Activated CD4-positive, alpha-beta T cell treated with anti-CD3 and anti-CD28 coated beads for 1 hour (primary cell): ENCODE results near the gene GPR139.

Source experiments
- DNase-seq: peaks from one replicate; pipeline ENCODE4 v3.0.0-alpha.2; 2020

The GPR139 gene

DNA sequence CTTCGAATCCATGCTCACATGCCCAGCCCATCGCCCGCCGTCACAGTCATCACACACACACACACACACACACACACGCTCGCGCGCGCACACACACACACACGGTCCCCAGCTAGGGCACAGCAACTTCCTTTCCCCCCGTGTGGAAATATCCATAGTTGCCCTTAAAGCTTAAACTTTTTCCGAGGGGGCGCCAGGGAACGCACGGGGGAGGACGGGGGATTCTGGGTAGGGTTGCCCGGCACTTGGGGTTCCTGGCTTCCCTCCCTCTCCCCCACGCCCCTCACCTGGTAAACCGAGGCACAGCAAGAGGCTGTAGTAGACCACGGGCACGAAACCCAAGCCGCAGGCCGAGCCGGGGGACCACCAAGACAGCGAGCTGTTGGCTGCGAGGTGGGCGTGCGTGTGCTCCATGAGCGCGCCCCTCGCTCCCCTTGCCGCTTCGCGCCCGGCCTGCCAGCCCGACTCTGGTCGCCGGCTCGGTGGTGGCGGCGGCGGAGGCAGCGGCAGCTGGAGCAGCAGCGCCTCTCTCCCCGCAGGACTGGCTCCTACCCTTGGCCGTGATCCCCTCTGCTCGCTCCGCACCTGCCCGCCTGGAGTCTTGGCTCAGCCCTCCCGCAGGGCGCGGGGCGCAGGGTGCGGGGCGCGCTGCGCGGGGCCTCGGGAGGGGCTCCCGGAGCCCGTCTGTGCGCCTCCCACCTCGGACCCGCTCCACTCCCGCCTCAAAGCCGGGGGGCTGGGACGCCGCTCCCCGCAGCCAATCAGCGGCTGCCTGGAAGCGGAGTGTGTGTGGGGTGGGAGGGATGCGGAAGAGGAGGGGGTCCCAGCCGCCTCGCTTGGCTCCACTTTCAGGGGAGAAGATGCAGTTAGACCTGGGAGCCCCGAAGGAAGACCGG is at the start of gene GPR139:
Gene GPR139 (minus strand): TSS at position 688 of the 896 bp plus-strand sequence. CDS start 274 bp downstream, at position 414.
- DNase-seq = no peak

DNA sequence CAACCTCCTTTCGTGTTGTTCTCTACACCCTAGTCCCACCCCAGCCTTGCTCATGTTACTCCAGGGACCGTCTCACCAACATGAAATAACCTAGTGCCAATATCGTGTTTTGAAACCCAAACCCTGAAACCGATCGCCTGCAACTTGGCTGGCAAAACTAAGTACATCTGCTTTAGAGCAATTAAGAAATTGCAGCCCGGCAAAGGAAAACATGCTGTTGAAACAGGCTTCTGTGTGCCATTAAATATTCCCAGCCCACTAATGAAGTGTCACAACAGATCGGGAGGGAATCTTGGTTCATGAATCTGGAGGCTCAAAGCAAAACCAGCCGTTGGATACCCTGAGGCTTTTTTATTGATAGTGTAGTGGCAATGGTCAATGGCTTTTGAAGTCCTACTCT is 48.3 kb upstream of the GPR139 start:
- DNase-seq = no peak

DNA sequence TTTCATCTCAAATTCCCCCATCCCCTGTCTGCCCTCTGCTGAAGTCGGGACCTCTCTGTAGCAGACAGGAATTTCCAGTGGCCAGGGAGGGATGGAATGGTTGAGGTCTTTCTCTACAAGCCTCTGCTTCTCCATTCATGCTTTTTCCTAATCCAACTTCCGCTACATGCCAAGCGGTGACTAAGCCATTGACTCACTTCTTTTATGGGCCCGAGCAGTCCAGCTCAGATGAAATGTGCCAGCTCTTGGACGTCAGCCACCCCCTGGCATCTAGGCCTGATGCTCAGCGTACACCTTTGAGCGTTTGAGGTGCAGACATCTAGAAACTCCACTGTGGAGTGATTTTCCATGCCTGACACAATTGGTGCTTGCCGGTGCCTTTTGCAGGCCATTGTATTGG is 40.7 kb upstream of the GPR139 start:
- DNase-seq = no peak

- DNase-seq = no peak
These were observed 37.5 kb upstream of the GPR139 start for GRCh38 chr16:20111143-20111542.

DNA sequence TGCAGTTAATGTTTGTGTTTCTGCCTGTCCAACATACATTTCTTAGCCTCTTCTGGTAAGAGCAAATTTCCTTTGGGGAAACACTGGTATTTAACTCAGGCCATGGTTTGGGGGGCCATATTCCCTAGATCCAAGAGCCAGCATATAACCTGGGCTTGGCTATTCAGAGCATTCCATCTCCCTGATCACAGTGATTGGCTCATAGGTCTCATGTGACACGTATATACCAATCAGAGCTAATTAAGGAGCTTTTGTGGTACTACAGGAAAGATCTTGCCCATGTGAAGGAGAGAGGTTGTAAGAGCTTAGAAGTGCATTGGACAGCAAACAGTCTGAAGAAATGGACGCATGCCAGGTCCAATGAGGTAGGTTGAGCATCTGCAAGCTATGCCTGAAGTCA is 33.4 kb upstream of the GPR139 start:
- no peak for DNase-seq

GRCh38 chr16:20104563-20105183 is 31.0 kb upstream of the GPR139 start:
- no peak for DNase-seq

DNA sequence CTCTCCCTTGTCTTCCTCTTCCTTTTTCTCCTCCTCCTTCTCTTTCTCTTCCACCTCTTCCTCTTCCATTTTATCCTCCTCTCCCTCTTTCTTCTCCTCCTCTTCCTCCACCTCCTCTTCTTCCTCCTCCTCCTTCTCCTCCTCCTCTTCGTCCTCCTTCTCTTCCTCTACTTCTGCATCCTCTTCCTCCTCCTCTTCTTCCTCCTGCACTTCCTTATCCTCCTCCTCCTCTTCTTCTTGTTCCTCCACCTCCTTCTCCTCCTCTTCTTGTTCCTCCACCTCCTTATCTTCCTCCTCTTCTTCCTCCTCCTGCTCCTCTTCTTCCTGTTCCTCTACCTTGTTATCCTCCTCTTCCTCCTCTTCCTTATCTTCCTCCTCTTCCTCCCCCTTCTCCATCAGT is 28.8 kb upstream of the GPR139 start:
- no peak for DNase-seq

GRCh38 chr16:20102021-20102420 is 28.3 kb upstream of the GPR139 start:
- no peak for DNase-seq

DNA sequence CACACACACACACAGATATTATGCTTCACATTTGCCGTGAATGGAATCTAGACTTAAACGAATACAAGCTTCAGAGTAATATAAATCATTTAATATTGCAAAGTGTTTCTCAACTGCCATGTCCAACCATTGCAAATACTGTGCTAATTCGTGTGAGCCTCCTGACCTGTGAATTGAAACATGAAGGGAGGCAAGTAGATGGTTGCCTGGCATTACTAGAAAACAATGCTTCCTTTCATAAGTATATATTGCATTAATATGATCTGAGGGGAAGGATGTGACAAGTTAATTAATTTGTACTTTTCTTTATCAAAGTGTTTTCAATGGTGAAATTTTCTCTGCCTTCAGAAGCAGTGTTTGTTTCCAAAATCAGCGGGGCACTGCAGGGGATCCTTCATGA is 25.7 kb upstream of the GPR139 start:
- DNase-seq = no peak

DNA sequence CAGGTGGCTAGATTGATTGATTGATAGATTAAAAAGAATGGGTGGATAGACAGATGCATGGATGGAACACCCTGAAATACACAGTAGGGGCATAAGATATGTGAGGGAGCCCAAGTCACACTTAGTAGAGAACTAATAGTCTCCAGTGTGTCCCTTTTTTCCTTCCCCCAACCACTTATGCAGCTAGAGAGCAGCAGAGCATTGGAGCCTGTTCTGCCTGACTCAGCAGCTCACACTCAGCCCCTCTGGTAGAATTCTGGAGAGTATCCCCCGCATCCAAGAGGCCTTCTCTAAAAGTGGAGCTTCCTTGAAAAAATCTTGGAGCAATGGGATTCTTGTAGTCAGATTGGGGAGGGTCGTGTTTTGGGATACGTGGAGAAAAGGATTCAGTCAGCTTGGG is 20.5 kb upstream of the GPR139 start:
- DNase-seq = no peak

- DNase-seq = no peak
These were observed 15.7 kb upstream of the GPR139 start for GRCh38 chr16:20089246-20089965.

DNA sequence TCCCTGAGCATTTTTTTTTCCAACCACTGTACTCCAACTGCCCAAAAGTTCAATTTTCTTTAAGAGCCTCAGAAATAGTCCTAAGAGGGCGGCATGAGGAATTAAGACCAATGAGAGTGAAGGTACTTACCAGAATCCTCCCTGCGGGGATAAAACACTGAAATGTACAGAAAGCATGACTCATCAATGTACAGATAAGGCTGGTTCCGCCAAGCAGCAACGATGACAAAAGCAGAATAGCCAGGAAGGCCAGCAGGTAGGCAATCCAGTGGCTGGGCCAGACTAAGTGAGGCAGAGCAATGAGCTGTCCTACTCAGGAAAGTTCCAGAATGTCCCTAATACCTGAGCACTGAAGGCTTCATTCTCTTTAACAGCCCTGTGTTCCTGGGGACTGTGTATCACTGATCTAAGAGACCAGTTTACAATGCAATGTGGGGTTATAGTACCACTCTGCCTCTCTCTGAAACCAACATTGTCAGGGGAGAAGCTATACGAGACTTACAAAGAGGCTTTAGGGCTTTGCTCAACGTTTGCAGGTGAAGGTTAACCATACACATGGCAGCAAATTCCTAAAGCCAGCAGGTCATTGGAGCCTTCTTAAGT is 11.0 kb upstream of the GPR139 start:
- no peak for DNase-seq

DNA sequence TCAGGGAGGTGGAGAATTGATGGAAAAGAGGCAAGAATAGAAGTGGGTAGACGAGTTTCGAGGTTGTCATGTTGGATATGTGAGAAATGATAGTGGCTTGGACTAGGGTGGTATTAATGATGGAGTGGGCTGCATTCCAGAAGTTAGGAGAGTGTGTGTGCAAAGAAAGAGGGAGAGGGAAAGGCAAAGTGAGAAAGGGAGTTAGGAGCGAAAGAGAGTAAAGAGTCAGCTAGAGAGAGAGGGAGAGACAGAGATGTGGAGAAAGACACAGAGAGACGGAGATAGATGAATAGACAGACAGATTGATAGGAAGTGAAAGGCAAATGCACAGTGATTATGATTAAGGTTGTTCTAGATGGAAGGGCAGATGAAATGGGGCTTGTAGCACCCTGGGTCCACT is 5.4 kb upstream of the GPR139 start:
- DNase-seq = no peak

GRCh38 chr16:20075243-20075642 is 1.6 kb upstream of the GPR139 start:
- no peak for DNase-seq

DNA sequence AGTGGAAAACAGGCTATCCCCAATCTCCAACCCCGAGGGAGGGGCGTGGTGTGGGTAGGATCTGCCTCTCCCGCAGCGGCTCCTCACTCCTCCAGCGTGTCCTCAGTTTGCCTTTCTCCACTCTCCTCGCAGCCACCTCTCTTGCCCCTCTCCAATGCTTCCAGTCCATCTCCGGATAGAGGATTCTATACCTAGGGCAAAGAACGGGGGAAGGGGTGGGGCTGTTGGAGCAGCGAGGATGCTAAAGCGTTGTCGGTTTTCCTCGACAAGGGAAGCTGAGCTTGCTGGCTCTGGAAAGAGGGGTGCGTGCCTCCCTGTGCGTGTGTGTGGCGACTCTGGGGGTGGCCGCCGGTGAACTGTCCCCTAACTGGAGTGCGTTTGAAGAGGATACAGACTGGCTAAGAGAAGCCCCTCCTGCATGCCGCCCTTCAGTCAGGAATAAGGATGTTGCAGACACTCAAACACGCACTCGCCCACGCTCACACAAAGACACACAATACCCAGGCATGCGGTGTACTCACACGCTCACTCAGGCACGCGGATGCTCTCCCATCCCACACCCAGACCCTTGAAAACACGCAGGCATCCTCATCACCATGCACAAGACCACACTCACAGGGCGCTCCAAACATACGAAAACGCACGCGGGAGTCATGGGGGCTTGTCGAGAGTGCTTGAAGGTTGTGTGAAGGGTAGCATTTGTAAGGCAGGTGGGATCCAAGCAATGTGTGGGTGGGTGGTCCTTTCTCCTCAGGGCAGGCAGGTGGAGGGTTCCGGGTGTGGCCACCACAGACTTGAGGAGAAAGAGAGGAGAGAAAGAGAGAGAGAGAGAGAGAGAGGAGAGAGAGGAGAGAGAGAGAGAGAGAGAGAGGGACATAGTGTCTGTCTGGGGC is 655 bp upstream of the GPR139 start:
- no peak for DNase-seq

DNA sequence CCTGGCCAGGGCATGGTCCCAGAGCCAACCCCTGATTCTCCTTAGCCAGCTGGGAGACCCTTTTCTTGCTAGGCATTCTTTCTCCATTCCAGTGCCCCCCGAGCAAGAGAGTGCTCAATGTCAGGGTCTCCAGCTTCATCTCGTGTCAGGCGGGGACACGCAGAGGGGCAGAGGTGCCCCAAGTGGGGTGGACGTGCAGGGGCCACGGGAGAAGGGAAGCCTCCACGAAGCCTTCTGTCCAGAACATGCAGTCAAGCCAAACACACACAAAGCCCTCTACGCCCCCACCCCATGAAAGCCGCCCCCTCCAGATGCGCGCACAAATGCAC is 852 bp downstream of the GPR139 start:
- no peak for DNase-seq

GRCh38 chr16:20072146-20072873 is 1.4 kb downstream of the GPR139 start:
- no peak for DNase-seq

DNA sequence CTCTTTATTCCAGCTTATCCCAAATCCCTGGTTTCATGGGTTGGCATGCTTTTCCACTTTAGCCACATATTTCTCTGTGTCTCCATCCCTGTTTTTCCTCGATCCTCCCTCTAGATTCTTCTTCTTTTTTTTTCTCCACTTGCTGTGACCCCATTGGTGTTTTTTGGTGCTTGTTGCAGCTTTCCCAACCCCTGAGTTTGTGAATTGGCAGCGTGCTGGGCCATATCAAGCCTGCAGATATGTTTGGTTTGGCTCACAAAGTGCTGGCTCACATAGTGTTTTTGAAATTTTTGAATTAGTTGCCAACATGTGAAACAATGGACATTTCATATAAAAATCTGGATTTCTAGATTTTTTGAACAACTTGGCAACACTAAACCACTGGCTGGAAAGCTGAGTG is 8.8 kb downstream of the GPR139 start:
- no peak for DNase-seq

- DNase-seq = no peak
These were observed 9.2 kb downstream of the GPR139 start for GRCh38 chr16:20064520-20064919.

DNA sequence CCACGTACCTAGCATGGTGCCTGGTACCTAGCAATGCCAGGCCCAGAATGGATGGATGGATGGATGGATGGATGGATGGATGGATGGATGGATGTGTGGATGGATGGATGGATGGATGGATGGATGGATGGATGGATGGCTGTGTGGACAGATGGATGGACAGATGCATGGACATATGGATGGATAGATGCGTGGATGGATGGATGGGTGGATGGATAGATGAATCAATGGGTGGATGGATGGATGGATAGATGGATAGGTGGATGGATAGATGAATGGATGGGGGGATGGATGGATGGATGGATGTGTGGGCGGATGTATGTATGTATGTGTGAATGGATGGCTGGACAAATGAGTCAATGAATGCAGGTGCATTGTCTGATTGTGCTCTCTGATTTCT is 12.6 kb downstream of the GPR139 start:
- no peak for DNase-seq

DNA sequence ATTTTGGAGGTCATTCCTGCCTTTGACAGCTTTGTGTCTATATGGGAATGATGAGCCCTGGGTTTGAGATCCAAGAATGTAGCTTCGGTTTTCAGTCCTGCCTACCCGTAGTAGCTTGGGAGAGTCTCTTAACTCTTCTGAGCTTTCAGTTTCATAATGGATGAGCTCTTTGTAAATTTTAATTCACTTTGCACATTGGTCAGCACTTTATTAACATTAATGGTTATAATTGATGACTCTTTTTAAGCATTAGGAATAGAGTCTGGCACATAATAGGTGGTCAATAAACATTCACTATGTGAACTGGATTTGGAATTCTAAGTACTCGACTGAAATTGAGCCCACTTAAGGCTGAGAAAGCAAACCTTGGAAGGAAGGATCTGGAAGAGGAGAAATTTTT is 17.3 kb downstream of the GPR139 start:
- DNase-seq = no peak

GRCh38 chr16:20053336-20053735 is 20.4 kb downstream of the GPR139 start:
- DNase-seq = no peak
